GM12878 (cell line): ENCODE results near the gene PMP22. TPM values are rescaled to one million over a fixed set of nuclear protein-coding genes. Genes with fewer than 3 reads are reported as not detected.

Experiments
- ATAC-seq: fragments of 200-7000 bp; cut with Tn5 transposase; 3 replicates; pipeline ENCODE4 v1.9.1; 2020; ENCODE audit warnings: mild to moderate bottlenecking, moderate library complexity
- BruUV-seq: library from RNA; stranded (reverse); fragments of 400-500 nt; replicated peaks from 2 replicates; lab custom pipeline; 2021; lab: Mats Ljungman, UMichigan
- CTCF ChIA-PET: fragments of 300-600 bp; sonication (Branson Sonifier 250); formaldehyde crosslinking; extraction: SDS; loops from one replicate; lab custom pipeline; 2021; ENCODE audit warnings: inconsistent platforms; lab: Yijun Ruan, JAX
- POLR2A ChIA-PET: fragments of 350-600 bp; formaldehyde crosslinking; extraction: SDS; loops from one replicate; lab custom pipeline; 2021; ENCODE audit warnings: inconsistent platforms; lab: Charles Lee
- RAD21 ChIA-PET: fragments of 300-600 bp; sonication (Branson Sonifier 250); formaldehyde crosslinking; loops from one replicate; lab custom pipeline; 2023; ENCODE audit warnings: antibody characterized with exemption; ENCODE audit not compliant: unreplicated experiment; lab: Charles Lee
- SMC1A ChIA-PET: fragments of 300-600 bp; sonication (Branson Sonifier 250); formaldehyde crosslinking; loops from one replicate; lab custom pipeline; 2023; ENCODE audit not compliant: unreplicated experiment, uncharacterized antibody; lab: Charles Lee
- DNase-seq: peaks from one replicate; pipeline ENCODE4 v3.0.0-alpha.2; 2011; ENCODE audit warnings: low read depth, low spot score
- FAIRE-seq: peaks from 3 replicates; lab custom pipeline; 2011; peaks lifted over from hg19 to GRCh38; lab: Jason Lieb, UNC
- H2AFZ ChIP-seq: 2 replicates; pipeline ENCODE4 v1.6.0; 2011; ENCODE audit warnings: low read depth, low read length, control low read depth; ENCODE audit not compliant: control insufficient read depth
- H3K27ac ChIP-seq: 2 replicates; pipeline ENCODE4 v1.5.1; 2011; ENCODE audit warnings: control low read depth; ENCODE audit not compliant: control insufficient read depth, insufficient read depth
- H3K27me3 ChIP-seq, 2 experiments: replicated peaks in 1 of 2; 2 replicates each; pipeline versions ENCODE4 v1.6.0 to v1.6.1; 2011; ENCODE audit warnings: low read length in 1 of 2; ENCODE audit not compliant: control insufficient read depth in 2 of 2, insufficient read depth in 2 of 2
- H3K36me3 ChIP-seq, 2 experiments: 2 replicates each; pipeline ENCODE4 v1.5.1; 2011; ENCODE audit warnings: low read length in 1 of 2; ENCODE audit not compliant: control insufficient read depth in 2 of 2, insufficient read depth in 2 of 2
- H3K4me1 ChIP-seq: 2 replicates; pipeline ENCODE4 v1.6.1; 2011; ENCODE audit warnings: mild to moderate bottlenecking, low read length, moderate library complexity, mixed read lengths; ENCODE audit not compliant: control insufficient read depth, insufficient read depth
- H3K4me2 ChIP-seq: 2 replicates; pipeline ENCODE4 v1.6.0; 2011; ENCODE audit warnings: control low read depth; ENCODE audit not compliant: control insufficient read depth, insufficient read depth
- H3K4me3 ChIP-seq: fragments of 200-600 bp; sonication (generic); 2 replicates; pipeline ENCODE4 v1.5.1; 2016
- H3K79me2 ChIP-seq: 2 replicates; pipeline ENCODE4 v1.6.0; 2011; ENCODE audit warnings: low read length; ENCODE audit not compliant: control insufficient read depth, insufficient read depth
- H3K9ac ChIP-seq: 2 replicates; pipeline ENCODE4 v1.8.0; 2011; ENCODE audit warnings: low read length, control low read depth, mixed read lengths; ENCODE audit not compliant: control insufficient read depth, insufficient read depth
- H3K9me3 ChIP-seq: replicated peaks from 3 replicates; pipeline ENCODE4 v1.5.1; 2011; ENCODE audit warnings: mild to moderate bottlenecking, low read length; ENCODE audit not compliant: control insufficient read depth, insufficient read depth
- H4K20me1 ChIP-seq: 2 replicates; pipeline ENCODE4 v1.6.0; 2011; ENCODE audit not compliant: control insufficient read depth, insufficient read depth
- ASH2L ChIP-seq: fragments of 300-600, 200-600 bp; sonication (generic); IDR thresholded peaks from 2 replicates; pipeline ENCODE4 v1.6.1; 2017; ENCODE audit warnings: low read depth, mild to moderate bottlenecking, borderline replicate concordance
- CBX5 ChIP-seq: sonication (generic); IDR thresholded peaks from 2 replicates; pipeline ENCODE4 v1.6.1; 2016; ENCODE audit warnings: low read depth, moderate library complexity, mild to moderate bottlenecking, inconsistent platforms
- E2F8 ChIP-seq: fragments of 450-650 bp; IDR thresholded peaks from 2 replicates; pipeline ENCODE4 v1.6.1; 2018; ENCODE audit warnings: mild to moderate bottlenecking, low read depth, moderate library complexity; ENCODE audit not compliant: partially characterized antibody
- HDGF ChIP-seq: fragments of 450-650 bp; IDR thresholded peaks from 2 replicates; pipeline ENCODE4 v1.6.1; 2016; ENCODE audit warnings: antibody characterized with exemption
- JUND ChIP-seq: IDR thresholded peaks from 2 replicates; pipeline ENCODE4 v1.6.1; 2012; ENCODE audit warnings: low read depth, mild to moderate bottlenecking, low read length, improper control_type of control experiment, moderate library complexity
- KAT2A ChIP-seq: conservative IDR thresholded peaks from 2 replicates; pipeline ENCODE4 v1.6.1; 2011; ENCODE audit warnings: low read depth, low read length; ENCODE audit not compliant: control insufficient read depth
- MXI1 ChIP-seq: fragments of 150-350 bp; IDR thresholded peaks from 2 replicates; pipeline ENCODE4 v1.6.1; 2011; ENCODE audit warnings: low read depth, mild to moderate bottlenecking, inconsistent platforms, low read length, improper control_type of control experiment
- MYC ChIP-seq: IDR thresholded peaks from 2 replicates; pipeline ENCODE4 v1.6.1; 2011; ENCODE audit warnings: mild to moderate bottlenecking, low read length, moderate library complexity, inconsistent platforms; ENCODE audit not compliant: insufficient read depth, insufficient replicate concordance, insufficient read length, severe bottlenecking
- RBBP5 ChIP-seq: fragments of 200-600 bp; sonication (generic); conservative IDR thresholded peaks from 2 replicates; pipeline ENCODE4 v1.6.1; 2016
- RCOR1 ChIP-seq: conservative IDR thresholded peaks from 2 replicates; pipeline ENCODE4 v1.6.1; 2012; ENCODE audit warnings: low read depth, low read length, improper control_type of control experiment
- SRF ChIP-seq, 2 experiments: IDR thresholded peaks; 2 replicates each; pipeline ENCODE4 v1.6.1; 2011; ENCODE audit warnings: low read depth in 2 of 2, low read length in 2 of 2, mild to moderate bottlenecking in 1 of 2, moderate library complexity in 1 of 2
- WGBS: methylation state at CpG from one replicate; pipeline ENCODE4 v1.1.6; 2016; ENCODE audit warnings: low lambda C conversion rate; ENCODE audit not compliant: insufficient replicate concordance, insufficient coverage; ENCODE audit errors: missing lambda C conversion rate; 5-methylcytosine and 5-hydroxymethylcytosine counted together
- in situ Hi-C: fragments of 300-500 bp; cut with MboI; formaldehyde crosslinking; loops from 9 replicates; pipeline ENCODE4 v1.14.3; 2018; ENCODE audit warnings: mixed read lengths
- intact Hi-C: fragments of 100-400 bp; cut with micrococcal nuclease; formaldehyde crosslinking; loops from one replicate; pipeline ENCODE4 v1.14.2; 2022; ENCODE audit not compliant: unreplicated experiment
- polyA plus RNA-seq, 11 experiments: library from polyadenylated mRNA; depleted of rRNA in 4 of 11; unstranded in 6 of 11; stranded (reverse) in 5 of 11; fragments of >200 nt; fragmentation: Nextera tagmentation in 4 of 11; fragmentation: Illumina TruSeq in 1 of 11; extraction: Ambion mirVana in 4 of 11; extraction: Trizol in 1 of 11; gene quantifications; 1 replicate in 1 of 11; 2 replicates in 10 of 11; pipeline versions ENCODE4 v1.2.1 to v1.2.3, GENCODE V29; 2011 to 2016; ENCODE audit warnings: inconsistent platforms in 2 of 11, missing spikeins in 2 of 11, low read depth in 1 of 11
- total RNA-seq, 4 experiments: library from RNA; depleted of rRNA in 3 of 4; stranded (reverse); fragments of >200 nt in 3 of 4; fragmentation: Illumina TruSeq in 1 of 4; extraction: Trizol in 1 of 4; gene quantifications; 2 replicates each; pipeline versions ENCODE4 v1.2.1 to v1.2.3, GENCODE V29; 2013 to 2021
- TF ChIP-seq, protein P1 (sequence below): fragments of 450-650 bp; IDR thresholded peaks from 2 replicates; pipeline ENCODE4 v1.6.1; 2017; ENCODE audit warnings: mild to moderate bottlenecking, moderate library complexity

The PMP22 gene
- total and polyA plus RNA-seq, 10 of the 15 experiments (the other 5 are each of a cell fraction or from before 2014, with no cell fraction given), result 0.59 TPM; not detected in 9

DNA sequence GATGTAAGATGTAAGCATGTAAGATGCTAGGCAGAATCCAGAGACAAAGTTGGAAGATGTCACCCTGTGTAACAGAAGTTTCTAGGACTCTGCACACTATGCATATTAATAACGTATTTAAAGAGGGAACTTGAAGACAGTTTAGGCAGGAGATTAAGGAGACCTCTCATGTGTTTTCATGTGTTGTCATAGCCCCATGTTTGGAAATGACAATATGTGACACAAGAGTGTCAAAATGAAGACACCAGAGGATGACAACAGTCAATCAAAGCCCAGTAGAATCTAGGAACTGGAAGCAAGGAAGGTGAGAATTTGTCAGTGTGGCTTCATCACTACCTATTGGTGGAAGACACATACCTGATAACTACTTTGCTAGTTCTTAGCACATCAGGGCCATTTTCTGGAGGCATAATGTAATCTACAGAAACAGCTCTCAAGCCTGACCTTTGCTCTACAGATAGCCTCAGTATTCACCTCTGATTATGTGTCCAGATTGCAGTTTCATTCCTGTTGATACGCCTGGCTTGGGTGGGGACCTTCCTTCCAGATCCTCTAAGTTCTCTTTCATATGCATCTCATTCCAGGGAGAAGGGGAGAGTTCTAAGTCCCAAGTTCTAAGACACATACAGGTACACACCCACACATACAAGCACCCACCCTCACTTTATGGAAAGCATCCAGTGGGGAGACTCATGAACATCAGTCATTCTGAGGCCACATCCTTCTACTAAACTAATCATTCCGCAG lies 26.3 kb downstream of the PMP22 start:
- SMC1A ChIA-PET, result no interaction called here
- FAIRE-seq (no peak), DNase-seq (no peak), ATAC-seq (no peak)
- H4K20me1 ChIP-seq, result no peaks in the 10 kb centered on the region
- no peak overlapping the region for H3K4me2 ChIP-seq
- H3K9ac ChIP-seq, result no peak overlapping the region
- no peaks in the 10 kb centered on the region for H3K79me2 ChIP-seq
- no peaks in the 10 kb centered on the region for H3K9me3 ChIP-seq
- in situ Hi-C loops, result no loop called here
- no peaks in the 10 kb centered on the region for H3K27me3 ChIP-seq
- no peaks in the 10 kb centered on the region for H3K4me1 ChIP-seq
- no peak overlapping the region for H2AFZ ChIP-seq
- TF ChIP-seq CBX5 (no peak), JUND (no peak), KAT2A (no peak), RBBP5 (no peak), ASH2L (no peak), MYC (no peak), HDGF (no peak), E2F8 (no peak), RCOR1 (no peak), MXI1 (no peak), SRF (IDR thresholded peaks at IDR 0.05; ENCODE audit: low read depth in 2 of 2, low read length in 2 of 2) (no peak)
- TF ChIP-seq, protein P1, sequence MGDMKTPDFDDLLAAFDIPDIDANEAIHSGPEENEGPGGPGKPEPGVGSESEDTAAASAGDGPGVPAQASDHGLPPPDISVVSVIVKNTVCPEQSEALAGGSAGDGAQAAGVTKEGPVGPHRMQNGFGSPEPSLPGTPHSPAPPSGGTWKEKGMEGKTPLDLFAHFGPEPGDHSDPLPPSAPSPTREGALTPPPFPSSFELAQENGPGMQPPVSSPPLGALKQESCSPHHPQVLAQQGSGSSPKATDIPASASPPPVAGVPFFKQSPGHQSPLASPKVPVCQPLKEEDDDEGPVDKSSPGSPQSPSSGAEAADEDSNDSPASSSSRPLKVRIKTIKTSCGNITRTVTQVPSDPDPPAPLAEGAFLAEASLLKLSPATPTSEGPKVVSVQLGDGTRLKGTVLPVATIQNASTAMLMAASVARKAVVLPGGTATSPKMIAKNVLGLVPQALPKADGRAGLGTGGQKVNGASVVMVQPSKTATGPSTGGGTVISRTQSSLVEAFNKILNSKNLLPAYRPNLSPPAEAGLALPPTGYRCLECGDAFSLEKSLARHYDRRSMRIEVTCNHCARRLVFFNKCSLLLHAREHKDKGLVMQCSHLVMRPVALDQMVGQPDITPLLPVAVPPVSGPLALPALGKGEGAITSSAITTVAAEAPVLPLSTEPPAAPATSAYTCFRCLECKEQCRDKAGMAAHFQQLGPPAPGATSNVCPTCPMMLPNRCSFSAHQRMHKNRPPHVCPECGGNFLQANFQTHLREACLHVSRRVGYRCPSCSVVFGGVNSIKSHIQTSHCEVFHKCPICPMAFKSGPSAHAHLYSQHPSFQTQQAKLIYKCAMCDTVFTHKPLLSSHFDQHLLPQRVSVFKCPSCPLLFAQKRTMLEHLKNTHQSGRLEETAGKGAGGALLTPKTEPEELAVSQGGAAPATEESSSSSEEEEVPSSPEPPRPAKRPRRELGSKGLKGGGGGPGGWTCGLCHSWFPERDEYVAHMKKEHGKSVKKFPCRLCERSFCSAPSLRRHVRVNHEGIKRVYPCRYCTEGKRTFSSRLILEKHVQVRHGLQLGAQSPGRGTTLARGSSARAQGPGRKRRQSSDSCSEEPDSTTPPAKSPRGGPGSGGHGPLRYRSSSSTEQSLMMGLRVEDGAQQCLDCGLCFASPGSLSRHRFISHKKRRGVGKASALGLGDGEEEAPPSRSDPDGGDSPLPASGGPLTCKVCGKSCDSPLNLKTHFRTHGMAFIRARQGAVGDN, result no peak
- TF ChIP-seq, all 136 proteins: peak for 0
- RAD21 ChIA-PET, result no interaction called here
- CTCF ChIA-PET, result no interaction called here
- WGBS, result 28% methylated on average over 3 of the region's 3 CpGs
- intact Hi-C loops, result no loop called here
- H3K36me3 ChIP-seq, result no peaks in the 10 kb centered on the region
- no peak overlapping the region for H3K4me3 ChIP-seq
- no TSS peak for BruUV-seq
- no peak overlapping the region for H3K27ac ChIP-seq
- POLR2A ChIA-PET, result no interaction called here
